GM23338 (cell line): ENCODE data around the gene CLCN6.

Source experiments
- CREB1 ChIP-seq: fragments of 250-450 bp; sonication (Bioruptor Pico); IDR thresholded peaks from 2 replicates; pipeline ENCODE4 v1.5.0; 2020; ENCODE audit warnings: low read depth, mild to moderate bottlenecking, moderate library complexity
- CTCF ChIP-seq, 2 experiments: fragments of 200-600 bp in 1 of 2; sonication (generic) in 1 of 2; conservative IDR thresholded peaks; 2 replicates each; pipeline versions ENCODE4 v1.5.1 to v1.6.1; 2016 to 2017; ENCODE audit warnings: antibody characterized with exemption in 2 of 2, low read depth in 2 of 2, mild to moderate bottlenecking in 2 of 2, moderate library complexity in 1 of 2
- POLR2AphosphoS5 ChIP-seq: IDR thresholded peaks from 2 replicates; pipeline ENCODE4 v1.6.1; 2016; ENCODE audit warnings: antibody characterized with exemption, low read depth

GRCh38 chr1:11854519-11854918 lies 48.5 kb downstream of the CLCN6 start:
- TF ChIP-seq POLR2AphosphoS5 (no peak), CTCF (conservative IDR thresholded peaks at IDR 0.05; ENCODE audit: low read depth in 2 of 2) (no peak), CREB1 (CRISPR knock-in tag) (no peak)
